HCT116 (cell line): ENCODE results near the gene STPG1. TPM values are rescaled to one million over a fixed set of nuclear protein-coding genes. Genes with fewer than 3 reads are reported as not detected.

ENCODE experiments used
- ATAC-seq: fragments of 200-7000 bp; cut with Tn5 transposase; 2 replicates; pipeline ENCODE4 v1.9.1; 2020; ENCODE audit warnings: mild to moderate bottlenecking, moderate library complexity
- BruUV-seq: library from RNA; stranded (reverse); fragments of 400-500 nt; replicated peaks from 2 replicates; lab custom pipeline; 2021; lab: Mats Ljungman, UMichigan
- CTCF ChIA-PET: fragments of 300-600 bp; sonication (Branson Sonifier 250); formaldehyde crosslinking; loops from one replicate; lab custom pipeline; 2021; ENCODE audit warnings: antibody characterized with exemption; lab: Charles Lee
- POLR2A ChIA-PET: fragments of 300-600, 350-600 bp; sonication (Branson Sonifier 250); formaldehyde crosslinking; loops from one replicate; lab custom pipeline; 2021; ENCODE audit warnings: antibody characterized with exemption; lab: Charles Lee
- RAD21 ChIA-PET, 2 experiments: fragments of 300-600 bp; sonication (Branson Sonifier 250); formaldehyde crosslinking; loops; one replicate each; lab custom pipeline; 2023; ENCODE audit warnings: low total read pairs in 2 of 2; ENCODE audit not compliant: uncharacterized antibody in 2 of 2, unreplicated experiment in 2 of 2, low non-redundant PET in 1 of 2; lab: Charles Lee
- DNase-seq: peaks from one replicate; pipeline ENCODE4 v3.0.0-alpha.2; 2010; ENCODE audit warnings: low read depth, low spot score
- H2AFZ ChIP-seq: fragments of 200-600 bp; shearing (Covaris generic), sonication (generic); 2 replicates; pipeline ENCODE4 v1.6.1; 2017; ENCODE audit warnings: low read depth, mixed run types, mixed read lengths, antibody characterized with exemption, low read length; ENCODE audit not compliant: poor library complexity, severe bottlenecking
- H3K27ac ChIP-seq: 2 replicates; pipeline ENCODE4 v1.5.1; 2012; ENCODE audit warnings: low read depth, low read length
- H3K27me3 ChIP-seq: fragments of 200-600 bp; sonication (generic); 2 replicates; pipeline ENCODE4 v1.6.1; 2016; ENCODE audit warnings: mixed run types, low read length, mixed read lengths; ENCODE audit not compliant: insufficient read depth
- H3K36me3 ChIP-seq, 2 experiments: fragments of 200-500 bp in 1 of 2; fragments of 200-600 bp in 1 of 2; sonication (Bioruptor generic) in 1 of 2; sonication (generic) in 1 of 2; 2 replicates each; pipeline versions ENCODE4 v1.5.1 to v1.6.1; 2014 to 2016; ENCODE audit warnings: low read length in 2 of 2, inconsistent platforms in 1 of 2, mixed read lengths in 1 of 2, mixed run types in 1 of 2; ENCODE audit not compliant: insufficient read depth in 2 of 2, control insufficient read depth in 1 of 2
- H3K4me1 ChIP-seq, 2 experiments: fragments of 200-600 bp in 1 of 2; sonication (generic) in 1 of 2; 2 replicates each; pipeline versions ENCODE4 v1.5.1 to v1.6.1; 2012 to 2017; ENCODE audit warnings: low read length in 2 of 2, inconsistent platforms in 1 of 2, mild to moderate bottlenecking in 1 of 2, mixed read lengths in 1 of 2, mixed run types in 1 of 2, moderate library complexity in 1 of 2; ENCODE audit not compliant: insufficient read depth in 2 of 2, control insufficient read depth in 1 of 2
- H3K4me2 ChIP-seq: fragments of 200-600 bp; sonication (generic); 2 replicates; pipeline ENCODE4 v1.6.1; 2017; ENCODE audit warnings: mixed run types, low read length, mixed read lengths
- H3K4me3 ChIP-seq, 2 experiments: fragments of 200-600 bp in 1 of 2; sonication (generic) in 1 of 2; replicated peaks in 1 of 2; 2 replicates each; pipeline ENCODE4 v1.5.1; 2011 to 2016; ENCODE audit warnings: low read length in 2 of 2, control low read depth in 1 of 2, low read depth in 1 of 2, mild to moderate bottlenecking in 1 of 2, mixed read lengths in 1 of 2, mixed run types in 1 of 2
- H3K79me2 ChIP-seq: fragments of 200-600 bp; sonication (generic); 2 replicates; pipeline ENCODE4 v1.6.1; 2017; ENCODE audit warnings: mild to moderate bottlenecking, mixed run types, low read length, moderate library complexity, mixed read lengths; ENCODE audit not compliant: insufficient read depth
- H3K9ac ChIP-seq: fragments of 200-600 bp; sonication (generic); 2 replicates; pipeline ENCODE4 v1.6.1; 2016; ENCODE audit warnings: low read length, mixed read lengths
- H3K9me2 ChIP-seq: fragments of 200-600 bp; sonication (generic), shearing (Covaris generic); 2 replicates; pipeline ENCODE4 v1.6.1; 2017; ENCODE audit warnings: mixed run types, mild to moderate bottlenecking, moderate library complexity; ENCODE audit not compliant: insufficient read depth
- H3K9me3 ChIP-seq, 2 experiments: fragments of 200-500 bp in 1 of 2; fragments of 200-600 bp in 1 of 2; sonication (Bioruptor generic) in 1 of 2; sonication (generic) in 1 of 2; 2 replicates each; pipeline ENCODE4 v1.6.1; 2014 to 2017; ENCODE audit warnings: low read length in 2 of 2, mixed read lengths in 2 of 2, inconsistent platforms in 1 of 2, low read depth in 1 of 2, mild to moderate bottlenecking in 1 of 2, mixed run types in 1 of 2, moderate library complexity in 1 of 2; ENCODE audit not compliant: control insufficient read depth in 1 of 2, insufficient read depth in 1 of 2
- H4K20me1 ChIP-seq: fragments of 200-600 bp; sonication (generic), shearing (Covaris generic); 2 replicates; pipeline ENCODE4 v1.6.1; 2017; ENCODE audit warnings: mixed run types, mild to moderate bottlenecking, moderate library complexity; ENCODE audit not compliant: insufficient read depth
- CEBPB ChIP-seq: IDR thresholded peaks from 2 replicates; pipeline ENCODE4 v1.6.1; 2012; ENCODE audit warnings: low read depth
- EGR1 ChIP-seq: IDR thresholded peaks from 2 replicates; pipeline ENCODE4 v1.6.1; 2012; ENCODE audit warnings: low read depth
- EZH2phosphoT487 ChIP-seq: fragments of 200-600 bp; IDR thresholded peaks from 2 replicates; pipeline ENCODE4 v1.6.1; 2018; ENCODE audit warnings: antibody characterized with exemption, borderline replicate concordance
- FOSL1 ChIP-seq: IDR thresholded peaks from 2 replicates; pipeline ENCODE4 v1.6.1; 2012; ENCODE audit warnings: low read depth
- JUND ChIP-seq: IDR thresholded peaks from 2 replicates; pipeline ENCODE4 v1.6.1; 2012
- POLR2A ChIP-seq: IDR thresholded peaks from 2 replicates; pipeline ENCODE4 v1.7.0; 2011; ENCODE audit warnings: borderline replicate concordance; ENCODE audit not compliant: insufficient read depth, insufficient read length; ENCODE audit errors: extremely low read depth
- POLR2AphosphoS5 ChIP-seq: IDR thresholded peaks from 2 replicates; pipeline ENCODE4 v1.6.1; 2011; ENCODE audit warnings: mild to moderate bottlenecking, low read depth, low read length, moderate library complexity
- RAD21 ChIP-seq: IDR thresholded peaks from 2 replicates; pipeline ENCODE4 v1.6.1; 2012; ENCODE audit warnings: low read depth, mild to moderate bottlenecking
- SIN3A ChIP-seq: IDR thresholded peaks from 2 replicates; pipeline ENCODE4 v1.6.1; 2012; ENCODE audit warnings: low read depth
- SP1 ChIP-seq: IDR thresholded peaks from 2 replicates; pipeline ENCODE4 v1.6.1; 2012; ENCODE audit warnings: low read depth
- SRF ChIP-seq: IDR thresholded peaks from 2 replicates; pipeline ENCODE4 v1.6.1; 2012; ENCODE audit warnings: low read depth
- TCF7L2 ChIP-seq: IDR thresholded peaks from 2 replicates; pipeline ENCODE4 v1.7.0; 2011; ENCODE audit warnings: borderline replicate concordance, inconsistent platforms; ENCODE audit not compliant: insufficient read depth, insufficient read length; ENCODE audit errors: extremely low read depth
- YY1 ChIP-seq: IDR thresholded peaks from 2 replicates; pipeline ENCODE4 v1.6.1; 2011; ENCODE audit warnings: low read length, low read depth, moderate library complexity, mild to moderate bottlenecking; ENCODE audit not compliant: insufficient replicate concordance; ENCODE audit errors: extremely low read depth
- ZFX ChIP-seq: fragments of 450-650 bp; IDR thresholded peaks from 2 replicates; pipeline ENCODE4 v1.6.1; 2017
- ZNF274 ChIP-seq: fragments of 200-500 bp; sonication (Bioruptor generic); IDR thresholded peaks from 2 replicates; pipeline ENCODE4 v1.6.1; 2014; ENCODE audit warnings: mild to moderate bottlenecking, low read depth, low read length, inconsistent platforms
- intact Hi-C: fragments of 100-400 bp; cut with micrococcal nuclease; formaldehyde crosslinking; loops from 2 replicates; pipeline ENCODE4 v1.10.0; 2022
- total RNA-seq: library from RNA; stranded (reverse); gene quantifications from one replicate; pipeline ENCODE4 v1.2.1, GENCODE V29; 2021; ENCODE audit not compliant: unreplicated experiment
- TF ChIP-seq, protein P1 (sequence below): IDR thresholded peaks from 2 replicates; pipeline ENCODE4 v1.6.1; 2012; ENCODE audit warnings: low read depth
- TF ChIP-seq, protein P2 (sequence below): IDR thresholded peaks from 2 replicates; pipeline ENCODE4 v1.6.1; 2012
- TF ChIP-seq, protein P3 (sequence below): IDR thresholded peaks from 2 replicates; pipeline ENCODE4 v1.6.1; 2011; ENCODE audit warnings: mild to moderate bottlenecking, low read length, moderate library complexity; ENCODE audit not compliant: insufficient replicate concordance; ENCODE audit errors: extremely low read depth

Gene STPG1
- total RNA-seq, 1 experiment from 2014 or later: 13.4 TPM

DNA sequence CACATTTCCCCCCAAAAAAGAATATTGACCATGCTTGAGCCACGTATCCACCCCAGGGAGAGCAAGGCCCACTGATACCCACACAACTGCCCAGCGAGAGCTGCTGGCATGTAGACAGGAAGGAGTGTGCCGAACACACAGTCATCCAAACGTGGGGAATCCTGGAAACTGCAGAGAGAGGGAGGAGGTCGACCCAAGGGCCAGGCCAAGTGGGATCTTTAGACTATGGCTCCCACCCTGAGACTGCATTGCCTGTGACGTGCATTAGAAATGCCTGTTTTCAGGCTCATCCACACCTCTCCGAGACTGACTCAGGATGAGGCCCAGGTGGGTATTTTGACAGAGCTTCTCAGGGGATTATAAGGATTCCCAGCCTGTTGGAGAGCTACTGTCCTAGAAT, 27.9 kb upstream of the STPG1 start:
- H3K36me3 ChIP-seq: no peaks in the 10 kb centered on the region
- ChIA-PET RAD21 (no interaction called here), POLR2A (no interaction called here), CTCF (no interaction called here)
- H3K79me2 ChIP-seq: no peaks in the 10 kb centered on the region
- H3K9me2 ChIP-seq: no peaks in the 10 kb centered on the region
- H3K27me3 ChIP-seq: no peaks in the 10 kb centered on the region
- no peak overlapping the region for H3K27ac ChIP-seq
- H2AFZ ChIP-seq: no peak overlapping the region
- TF ChIP-seq CEBPB (no peak), EZH2phosphoT487 (no peak), TCF7L2 (no peak), FOSL1 (no peak), SP1 (no peak), SRF (no peak), POLR2AphosphoS5 (no peak), EGR1 (no peak), ZFX (no peak), SIN3A (no peak), YY1 (no peak), RAD21 (no peak), POLR2A (no peak), JUND (no peak), ZNF274 (no peak)
- TF ChIP-seq, protein P1, sequence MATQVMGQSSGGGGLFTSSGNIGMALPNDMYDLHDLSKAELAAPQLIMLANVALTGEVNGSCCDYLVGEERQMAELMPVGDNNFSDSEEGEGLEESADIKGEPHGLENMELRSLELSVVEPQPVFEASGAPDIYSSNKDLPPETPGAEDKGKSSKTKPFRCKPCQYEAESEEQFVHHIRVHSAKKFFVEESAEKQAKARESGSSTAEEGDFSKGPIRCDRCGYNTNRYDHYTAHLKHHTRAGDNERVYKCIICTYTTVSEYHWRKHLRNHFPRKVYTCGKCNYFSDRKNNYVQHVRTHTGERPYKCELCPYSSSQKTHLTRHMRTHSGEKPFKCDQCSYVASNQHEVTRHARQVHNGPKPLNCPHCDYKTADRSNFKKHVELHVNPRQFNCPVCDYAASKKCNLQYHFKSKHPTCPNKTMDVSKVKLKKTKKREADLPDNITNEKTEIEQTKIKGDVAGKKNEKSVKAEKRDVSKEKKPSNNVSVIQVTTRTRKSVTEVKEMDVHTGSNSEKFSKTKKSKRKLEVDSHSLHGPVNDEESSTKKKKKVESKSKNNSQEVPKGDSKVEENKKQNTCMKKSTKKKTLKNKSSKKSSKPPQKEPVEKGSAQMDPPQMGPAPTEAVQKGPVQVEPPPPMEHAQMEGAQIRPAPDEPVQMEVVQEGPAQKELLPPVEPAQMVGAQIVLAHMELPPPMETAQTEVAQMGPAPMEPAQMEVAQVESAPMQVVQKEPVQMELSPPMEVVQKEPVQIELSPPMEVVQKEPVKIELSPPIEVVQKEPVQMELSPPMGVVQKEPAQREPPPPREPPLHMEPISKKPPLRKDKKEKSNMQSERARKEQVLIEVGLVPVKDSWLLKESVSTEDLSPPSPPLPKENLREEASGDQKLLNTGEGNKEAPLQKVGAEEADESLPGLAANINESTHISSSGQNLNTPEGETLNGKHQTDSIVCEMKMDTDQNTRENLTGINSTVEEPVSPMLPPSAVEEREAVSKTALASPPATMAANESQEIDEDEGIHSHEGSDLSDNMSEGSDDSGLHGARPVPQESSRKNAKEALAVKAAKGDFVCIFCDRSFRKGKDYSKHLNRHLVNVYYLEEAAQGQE: no peak
- TF ChIP-seq, protein P2, sequence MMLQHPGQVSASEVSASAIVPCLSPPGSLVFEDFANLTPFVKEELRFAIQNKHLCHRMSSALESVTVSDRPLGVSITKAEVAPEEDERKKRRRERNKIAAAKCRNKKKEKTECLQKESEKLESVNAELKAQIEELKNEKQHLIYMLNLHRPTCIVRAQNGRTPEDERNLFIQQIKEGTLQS: no peak
- TF ChIP-seq, protein P3, sequence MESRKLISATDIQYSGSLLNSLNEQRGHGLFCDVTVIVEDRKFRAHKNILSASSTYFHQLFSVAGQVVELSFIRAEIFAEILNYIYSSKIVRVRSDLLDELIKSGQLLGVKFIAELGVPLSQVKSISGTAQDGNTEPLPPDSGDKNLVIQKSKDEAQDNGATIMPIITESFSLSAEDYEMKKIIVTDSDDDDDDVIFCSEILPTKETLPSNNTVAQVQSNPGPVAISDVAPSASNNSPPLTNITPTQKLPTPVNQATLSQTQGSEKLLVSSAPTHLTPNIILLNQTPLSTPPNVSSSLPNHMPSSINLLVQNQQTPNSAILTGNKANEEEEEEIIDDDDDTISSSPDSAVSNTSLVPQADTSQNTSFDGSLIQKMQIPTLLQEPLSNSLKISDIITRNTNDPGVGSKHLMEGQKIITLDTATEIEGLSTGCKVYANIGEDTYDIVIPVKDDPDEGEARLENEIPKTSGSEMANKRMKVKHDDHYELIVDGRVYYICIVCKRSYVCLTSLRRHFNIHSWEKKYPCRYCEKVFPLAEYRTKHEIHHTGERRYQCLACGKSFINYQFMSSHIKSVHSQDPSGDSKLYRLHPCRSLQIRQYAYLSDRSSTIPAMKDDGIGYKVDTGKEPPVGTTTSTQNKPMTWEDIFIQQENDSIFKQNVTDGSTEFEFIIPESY: no peak
- no peak for DNase-seq
- no peak overlapping the region for H3K9ac ChIP-seq
- no peaks in the 10 kb centered on the region for H4K20me1 ChIP-seq
- H3K9me3 ChIP-seq: no peaks in the 10 kb centered on the region
- H3K4me2 ChIP-seq: no peak overlapping the region
- no peak for ATAC-seq
- intact Hi-C loops: no loop called here
- BruUV-seq: no TSS peak
- peaks cover 0 to 17% of the 10 kb centered on the region in 2 experiments; a peak in 3 of 4 replicates for H3K4me1 ChIP-seq
- no peak overlapping the region for H3K4me3 ChIP-seq
